Sigmoid colon (tissue), 7 donors: Measurements from ENCODE around the gene PPFIBP2. TPM values are rescaled to one million over a fixed set of nuclear protein-coding genes. Genes with fewer than 3 reads are reported as not detected.

Experiments
- DNase-seq: peaks from one replicate; pipeline ENCODE4 v3.0.0-alpha.2; 2019
- H3K27ac ChIP-seq, 4 donors: fragments of 200-600 bp; sonication (generic); one replicate each; pipeline ENCODE4 v1.5.1; 2016 to 2019; ENCODE audit warnings: mild to moderate bottlenecking in 1 of 4
- H3K27me3 ChIP-seq, 3 donors: fragments of 200-600 bp; sonication (generic); one replicate each; pipeline ENCODE4 v1.5.1; 2019; ENCODE audit warnings: mild to moderate bottlenecking in 1 of 3
- H3K36me3 ChIP-seq, 4 donors: fragments of 200-600 bp; sonication (generic); one replicate each; pipeline ENCODE4 v1.5.1; 2016 to 2019
- H3K4me1 ChIP-seq, 4 donors: fragments of 200-600 bp; sonication (generic); one replicate each; pipeline ENCODE4 v1.5.1; 2017 to 2019
- H3K4me3 ChIP-seq, 4 donors: fragments of 200-600 bp; sonication (generic); one replicate each; pipeline ENCODE4 v1.5.1; 2017 to 2019; ENCODE audit warnings: mild to moderate bottlenecking in 2 of 4, moderate library complexity in 1 of 4
- H3K9me3 ChIP-seq, 4 donors: fragments of 200-600 bp in 3 of 4; sonication (generic) in 3 of 4; one replicate each; pipeline versions ENCODE4 v1.5.1 to v1.6.1; 2013 to 2019
- EP300 ChIP-seq, 4 donors: sonication (generic); formaldehyde crosslinking; IDR thresholded peaks; one replicate each; pipeline ENCODE4 v1.6.1; 2017; ENCODE audit warnings: antibody characterized with exemption in 4 of 4
- POLR2A ChIP-seq, 2 donors: fragments of 450-650 bp; IDR thresholded peaks; one replicate each; pipeline ENCODE4 v1.6.1; 2016; ENCODE audit warnings: antibody characterized with exemption in 2 of 2, mild to moderate bottlenecking in 2 of 2, moderate library complexity in 2 of 2
- POLR2AphosphoS5 ChIP-seq, 4 donors: sonication (generic); formaldehyde crosslinking; IDR thresholded peaks; one replicate each; pipeline ENCODE4 v1.6.1; 2017; ENCODE audit warnings: antibody characterized with exemption in 4 of 4
- WGBS, 2 donors: extraction: QIAGEN DNeasy Blood & Tissue Kit; methylation state at CpG; one replicate each; pipeline ENCODE4 v1.1.7; 2013; 5-methylcytosine and 5-hydroxymethylcytosine counted together
- intact Hi-C: fragments of 100-400 bp; cut with DNase I; formaldehyde crosslinking; loops from one replicate; pipeline ENCODE4 v1.15.1; 2023
- polyA plus RNA-seq, 3 donors: library from polyadenylated mRNA; stranded (reverse); fragments of 200-250 nt; gene quantifications; one replicate each; pipeline ENCODE4 v1.2.3, GENCODE V29; 2013
- total RNA-seq, 4 donors: library from RNA; depleted of rRNA; stranded (reverse); fragments of >200 nt; gene quantifications; one replicate each; pipeline ENCODE4 v1.1.0, GENCODE V29; 2016
- TF ChIP-seq, protein P1 (sequence below), 4 experiments: fragments of 450-650 bp in 3 of 4; fragments of 200-600 bp in 1 of 4; IDR thresholded peaks; one replicate each; pipeline ENCODE4 v1.5.1; 2016 to 2019; ENCODE audit warnings: antibody characterized with exemption in 4 of 4, mild to moderate bottlenecking in 3 of 4, moderate library complexity in 2 of 4
- donor health status: healthy with polysubstance abuse.
- donor health status: Bipolar disorder and iron deficiency.
- donor health status: healthy.

The PPFIBP2 gene
- total and polyA plus RNA-seq, 7 donors: 4.1 to 33.5 (median 11.6) TPM

DNA sequence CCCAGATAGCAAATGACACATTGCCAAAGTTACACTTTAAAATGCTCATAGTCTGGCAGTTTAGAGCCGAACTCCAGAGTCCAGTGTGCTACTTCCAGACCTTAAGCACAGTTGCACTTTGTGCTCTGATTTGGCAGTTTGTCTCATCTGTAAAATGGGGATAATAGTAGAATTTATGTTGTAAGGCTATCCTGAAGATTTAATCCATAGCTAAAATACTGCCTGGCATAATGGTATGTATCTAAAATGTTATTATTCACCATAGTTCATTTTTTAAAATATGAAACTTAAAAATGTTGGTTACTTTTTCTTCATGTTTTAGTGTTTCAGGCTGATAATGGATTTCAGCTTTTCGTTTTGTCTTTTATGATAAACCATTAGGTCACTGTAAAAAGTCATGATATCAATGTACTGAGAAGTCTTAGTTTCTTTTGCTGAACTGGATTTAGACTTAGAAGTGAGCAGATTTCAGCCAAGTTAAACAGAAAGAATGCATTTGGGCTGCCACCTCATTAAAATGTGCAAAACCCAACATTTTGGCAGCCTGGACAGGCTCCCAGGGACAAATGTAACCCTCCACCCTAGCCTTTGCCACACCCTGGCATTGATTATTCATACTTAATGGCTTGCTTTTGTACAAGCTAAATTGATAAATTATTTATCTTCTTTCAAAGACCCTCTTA lies 27.6 kb upstream of the PPFIBP2 start:
- 68 to 78% methylated on average over 2 of the region's 2 CpGs for WGBS, 2 donors
- DNase-seq: no peak

DNA sequence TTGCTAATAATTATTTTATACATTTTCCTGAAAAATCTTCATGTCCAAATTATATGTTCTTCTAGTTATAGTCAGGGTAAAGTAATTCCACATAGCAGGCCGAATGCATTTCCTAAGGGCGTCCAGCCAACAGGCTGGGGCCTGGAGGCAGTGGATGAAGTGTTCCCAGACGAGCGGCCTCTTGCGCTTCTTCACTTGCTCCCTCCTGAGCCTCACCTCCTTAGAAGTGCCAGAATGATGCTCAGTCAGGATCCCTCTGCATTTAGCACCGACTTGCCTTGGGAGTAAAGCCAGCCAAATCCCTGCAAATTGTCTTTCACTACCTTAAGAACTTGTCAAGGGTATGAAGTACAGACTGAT lies 27.0 kb upstream of the PPFIBP2 start:
- Histone ChIP-seq H3K36me3 (no peaks in the 10 kb centered on the region), H3K27ac (no peak overlapping the region), H3K4me3 (peak overlapping the region in 3 of 4 donors; percentile 3 to 40 (median 36)), H3K9me3 (no peaks in the 10 kb centered on the region), H3K27me3 (no peaks in the 10 kb centered on the region), H3K4me1 (peaks cover 0 to 6% (median 0%) of the 10 kb centered on the region in 4 donors)
- intact Hi-C loops: no loop called here
- no peak for DNase-seq
- WGBS, 2 donors: 66 to 82% methylated on average over 6 of the region's 6 CpGs
- no peak for TF ChIP-seq POLR2AphosphoS5 (IDR thresholded peaks at IDR 0.05)
- no peak for TF ChIP-seq POLR2A (IDR thresholded peaks at IDR 0.05)
- TF ChIP-seq EP300 (IDR thresholded peaks at IDR 0.05): no peak
- TF ChIP-seq, protein P1, sequence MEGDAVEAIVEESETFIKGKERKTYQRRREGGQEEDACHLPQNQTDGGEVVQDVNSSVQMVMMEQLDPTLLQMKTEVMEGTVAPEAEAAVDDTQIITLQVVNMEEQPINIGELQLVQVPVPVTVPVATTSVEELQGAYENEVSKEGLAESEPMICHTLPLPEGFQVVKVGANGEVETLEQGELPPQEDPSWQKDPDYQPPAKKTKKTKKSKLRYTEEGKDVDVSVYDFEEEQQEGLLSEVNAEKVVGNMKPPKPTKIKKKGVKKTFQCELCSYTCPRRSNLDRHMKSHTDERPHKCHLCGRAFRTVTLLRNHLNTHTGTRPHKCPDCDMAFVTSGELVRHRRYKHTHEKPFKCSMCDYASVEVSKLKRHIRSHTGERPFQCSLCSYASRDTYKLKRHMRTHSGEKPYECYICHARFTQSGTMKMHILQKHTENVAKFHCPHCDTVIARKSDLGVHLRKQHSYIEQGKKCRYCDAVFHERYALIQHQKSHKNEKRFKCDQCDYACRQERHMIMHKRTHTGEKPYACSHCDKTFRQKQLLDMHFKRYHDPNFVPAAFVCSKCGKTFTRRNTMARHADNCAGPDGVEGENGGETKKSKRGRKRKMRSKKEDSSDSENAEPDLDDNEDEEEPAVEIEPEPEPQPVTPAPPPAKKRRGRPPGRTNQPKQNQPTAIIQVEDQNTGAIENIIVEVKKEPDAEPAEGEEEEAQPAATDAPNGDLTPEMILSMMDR (IDR thresholded peaks at IDR 0.05): no peak

More for the DNA sequence above, 27.6 kb upstream of the PPFIBP2 start:
- Histone ChIP-seq H3K4me3 (peak overlapping the region; percentile 25 to 40 (median 32)), H3K9me3 (no peaks in the 10 kb centered on the region), H3K36me3 (no peaks in the 10 kb centered on the region), H3K27me3 (no peaks in the 10 kb centered on the region), H3K4me1 (peaks cover 0 to 6% (median 0%) of the 10 kb centered on the region in 4 donors), H3K27ac (peak overlapping the region; percentile 29 to 68 (median 53))
- TF ChIP-seq, protein P1 (IDR thresholded peaks at IDR 0.05): no peak
- TF ChIP-seq EP300 (IDR thresholded peaks at IDR 0.05) (no peak), POLR2AphosphoS5 (IDR thresholded peaks at IDR 0.05) (no peak), POLR2A (IDR thresholded peaks at IDR 0.05) (no peak)
- intact Hi-C loops: no loop called here

DNA sequence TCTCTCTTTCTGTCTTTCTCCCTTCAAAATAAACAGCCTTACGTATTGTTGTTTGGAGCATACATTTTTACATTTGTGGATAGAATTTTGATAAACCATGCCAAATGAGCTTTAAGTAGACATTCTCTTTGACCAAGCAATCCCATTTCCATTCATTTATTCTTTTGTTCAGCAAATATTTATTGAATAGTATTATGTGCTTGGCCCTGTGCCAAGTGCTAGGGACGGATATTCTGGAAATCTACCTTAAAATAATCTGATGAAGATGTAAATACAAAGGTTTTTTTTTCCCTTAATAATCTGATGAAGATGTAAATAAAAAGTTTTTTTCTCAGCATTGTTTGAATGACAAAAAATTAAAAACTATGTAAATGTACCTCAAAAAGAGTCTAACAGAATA lies 26.4 kb upstream of the PPFIBP2 start:
- H3K4me1 ChIP-seq: peaks cover 0 to 6% (median 0%) of the 10 kb centered on the region in 4 donors
- no peaks in the 10 kb centered on the region for H3K27me3 ChIP-seq
- H3K4me3 ChIP-seq: peak overlapping the region in 1 of 4 donors; percentile 3
- no peaks in the 10 kb centered on the region for H3K9me3 ChIP-seq
- intact Hi-C loops: no loop called here
- no peak for TF ChIP-seq POLR2A (IDR thresholded peaks at IDR 0.05)
- TF ChIP-seq, protein P1 (IDR thresholded peaks at IDR 0.05): no peak
- TF ChIP-seq POLR2AphosphoS5 (IDR thresholded peaks at IDR 0.05): no peak
- TF ChIP-seq EP300 (IDR thresholded peaks at IDR 0.05): no peak
- no peak overlapping the region for H3K27ac ChIP-seq
- no peak for DNase-seq
- WGBS, 2 donors: 52 to 76% methylated on average over 2 of the region's 2 CpGs
- H3K36me3 ChIP-seq: no peaks in the 10 kb centered on the region

DNA sequence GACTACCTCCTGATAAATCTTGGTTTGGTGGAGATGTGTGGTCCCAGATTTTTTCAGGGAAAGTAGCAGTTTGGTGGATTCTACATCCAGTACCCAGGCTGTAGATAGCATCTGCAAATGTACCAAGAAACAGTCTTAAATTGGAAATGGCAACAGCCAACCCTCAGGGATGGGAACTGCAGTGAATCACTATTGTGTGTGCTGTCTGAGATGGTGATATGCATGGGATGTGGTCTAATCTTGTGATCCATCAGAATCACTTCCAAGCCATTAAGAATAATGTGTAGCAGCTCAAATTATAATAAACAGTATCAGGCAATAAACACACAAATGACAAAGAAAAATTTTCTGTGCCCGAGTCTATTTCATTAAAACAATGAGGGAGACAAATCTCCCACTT lies 25.1 kb upstream of the PPFIBP2 start:
- Histone ChIP-seq H3K27me3 (no peaks in the 10 kb centered on the region), H3K4me3 (no peak overlapping the region), H3K27ac (no peak overlapping the region), H3K36me3 (no peaks in the 10 kb centered on the region), H3K9me3 (no peaks in the 10 kb centered on the region), H3K4me1 (peaks cover 0 to 6% (median 0%) of the 10 kb centered on the region in 4 donors)
- intact Hi-C loops: no loop called here
- TF ChIP-seq, protein P1 (IDR thresholded peaks at IDR 0.05): no peak
- TF ChIP-seq POLR2AphosphoS5 (IDR thresholded peaks at IDR 0.05) (no peak), EP300 (IDR thresholded peaks at IDR 0.05) (no peak), POLR2A (IDR thresholded peaks at IDR 0.05) (no peak)
- no peak for DNase-seq
- WGBS, 2 donors: 49 to 93% methylated on average over 1 of the region's 1 CpG
